ENCODE measurements around the gene CFAP46.

GRCh38 chr10:132906836-132907235 lies 35.5 kb downstream of the CFAP46 start:
- no peak for TF ChIP-seq MAX (IDR thresholded peaks at IDR 0.05; ENCODE audit: low read depth)
- no peak for TF ChIP-seq CTCF (IDR thresholded peaks at IDR 0.05)
- no peak for TF ChIP-seq RFX5 (IDR thresholded peaks at IDR 0.05; ENCODE audit: low read length)
- no peak for TF ChIP-seq REST (IDR thresholded peaks at IDR 0.05; ENCODE audit: low read depth, low read length)
- TF ChIP-seq TEAD4 (IDR thresholded peaks at IDR 0.05; ENCODE audit: borderline replicate concordance, insufficient read depth), result no peak
- TF ChIP-seq JUND (IDR thresholded peaks at IDR 0.05), result no peak
